ENCODE results near the gene SYT13.

SYT13 gene

DNA sequence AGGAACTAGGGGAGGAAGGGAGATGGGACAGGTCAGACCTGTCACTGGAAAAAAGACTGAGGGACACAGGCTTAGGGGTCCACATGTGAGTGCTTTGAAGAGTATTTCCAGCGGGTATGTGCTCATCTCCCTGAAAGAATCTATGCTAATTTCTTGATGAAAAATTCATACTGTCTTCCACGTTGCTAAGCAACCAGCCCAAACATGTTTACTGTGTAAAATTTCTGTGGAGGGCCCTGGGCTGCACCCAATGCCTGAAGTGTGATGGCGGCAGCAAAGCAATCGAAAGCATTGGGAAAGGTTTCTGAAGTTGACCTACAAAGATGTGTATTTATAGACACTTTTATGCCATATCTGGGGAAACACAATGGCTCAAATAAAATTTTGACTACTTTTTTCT lies 7.4 kb downstream of the SYT13 start:
- H3K36me3 ChIP-seq: no peaks in the 10 kb centered on the region
- no peaks in the 10 kb centered on the region for H4K20me1 ChIP-seq
- H3K27ac ChIP-seq: no peak overlapping the region
- peaks cover 24% of the 10 kb centered on the region for H3K4me1 ChIP-seq
- H3K9me3 ChIP-seq: peaks cover 10% of the 10 kb centered on the region
- H3K9ac ChIP-seq: no peak overlapping the region
- H3K4me3 ChIP-seq: no peak overlapping the region
- H3K4me2 ChIP-seq: no peak overlapping the region
- no peak for TF ChIP-seq Cebpa-rat (IDR thresholded peaks at IDR 0.05)
- no peaks in the 10 kb centered on the region for H3K27me3 ChIP-seq

DNA sequence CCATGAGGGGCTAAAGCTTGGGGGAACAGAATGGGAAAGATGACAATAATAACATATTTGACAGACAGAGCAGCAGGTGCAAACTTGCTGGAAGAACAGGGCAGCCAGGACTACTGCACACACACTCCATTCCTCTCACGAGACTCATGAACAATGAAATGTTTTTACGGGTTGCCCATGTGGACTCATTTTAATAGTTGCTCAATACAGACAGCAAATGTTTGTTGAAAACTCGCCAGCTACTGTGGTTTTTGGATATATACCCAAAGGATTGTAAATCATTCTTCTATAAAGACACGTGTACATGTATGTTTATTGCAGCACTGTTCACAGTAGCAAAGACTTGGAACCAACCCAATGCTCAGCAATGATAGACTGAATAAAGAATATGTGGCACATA lies 10.3 kb downstream of the SYT13 start:
- no peak for TF ChIP-seq Cebpa-rat (IDR thresholded peaks at IDR 0.05)
- Histone ChIP-seq H3K4me2 (no peak overlapping the region), H3K27me3 (no peaks in the 10 kb centered on the region), H3K4me3 (no peak overlapping the region), H3K9me3 (peaks cover 10% of the 10 kb centered on the region), H3K4me1 (peaks cover 12% of the 10 kb centered on the region), H3K27ac (no peak overlapping the region), H3K36me3 (no peaks in the 10 kb centered on the region), H3K9ac (no peak overlapping the region), H4K20me1 (no peaks in the 10 kb centered on the region)

DNA sequence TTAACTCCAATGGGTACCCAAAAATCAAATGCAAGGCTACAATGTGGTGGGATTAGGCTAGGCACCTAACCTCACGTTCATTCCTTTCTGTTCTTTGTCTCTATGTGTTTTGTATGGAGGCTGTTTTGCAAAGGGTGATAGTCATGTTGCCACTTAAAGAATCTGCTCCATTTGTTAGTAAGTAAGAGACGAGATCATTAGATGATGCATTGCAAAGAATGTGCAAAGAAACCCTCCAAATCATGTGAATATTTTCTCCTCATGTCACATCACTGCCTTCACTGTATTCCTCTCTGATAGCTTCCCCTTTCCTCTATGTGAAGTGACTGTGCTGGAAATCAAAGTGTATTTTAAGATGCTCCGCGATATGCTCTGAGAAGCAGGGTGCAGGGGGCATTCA lies 11.9 kb downstream of the SYT13 start:
- Histone ChIP-seq H3K4me2 (no peak overlapping the region), H3K27ac (no peak overlapping the region), H3K27me3 (no peaks in the 10 kb centered on the region), H4K20me1 (no peaks in the 10 kb centered on the region), H3K4me1 (no peaks in the 10 kb centered on the region), H3K36me3 (no peaks in the 10 kb centered on the region), H3K9me3 (peaks cover under 1% of the 10 kb centered on the region; the same call in 1 of the 2 replicates), H3K9ac (no peak overlapping the region), H3K4me3 (no peak overlapping the region)
- no peak for TF ChIP-seq Cebpa-rat (IDR thresholded peaks at IDR 0.05)

DNA sequence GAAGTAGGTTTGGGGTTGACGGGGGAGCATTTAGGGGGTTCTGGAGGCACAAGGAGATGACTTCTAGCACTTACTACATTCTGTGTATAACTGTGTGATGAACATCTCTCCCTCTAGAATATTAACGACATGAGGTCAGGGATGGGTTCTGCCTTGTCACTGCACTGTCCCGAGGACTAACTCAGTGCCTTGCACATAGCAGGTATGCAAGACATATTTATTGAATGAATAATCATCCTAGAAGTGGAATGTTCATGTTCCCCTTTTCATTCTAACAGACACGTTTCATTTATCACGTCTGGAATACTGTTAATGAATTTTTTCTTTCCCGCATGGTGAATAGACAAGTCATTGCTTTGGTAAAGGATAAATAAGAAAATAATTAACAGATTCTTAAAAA lies 12.6 kb downstream of the SYT13 start:
- H3K27me3 ChIP-seq: no peaks in the 10 kb centered on the region
- no peaks in the 10 kb centered on the region for H3K9me3 ChIP-seq
- no peak overlapping the region for H3K9ac ChIP-seq
- no peak for TF ChIP-seq Cebpa-rat (IDR thresholded peaks at IDR 0.05)
- no peaks in the 10 kb centered on the region for H4K20me1 ChIP-seq
- H3K4me3 ChIP-seq: no peak overlapping the region
- no peak overlapping the region for H3K4me2 ChIP-seq
- H3K27ac ChIP-seq: no peak overlapping the region
- no peaks in the 10 kb centered on the region for H3K36me3 ChIP-seq
- H3K4me1 ChIP-seq: no peaks in the 10 kb centered on the region

DNA sequence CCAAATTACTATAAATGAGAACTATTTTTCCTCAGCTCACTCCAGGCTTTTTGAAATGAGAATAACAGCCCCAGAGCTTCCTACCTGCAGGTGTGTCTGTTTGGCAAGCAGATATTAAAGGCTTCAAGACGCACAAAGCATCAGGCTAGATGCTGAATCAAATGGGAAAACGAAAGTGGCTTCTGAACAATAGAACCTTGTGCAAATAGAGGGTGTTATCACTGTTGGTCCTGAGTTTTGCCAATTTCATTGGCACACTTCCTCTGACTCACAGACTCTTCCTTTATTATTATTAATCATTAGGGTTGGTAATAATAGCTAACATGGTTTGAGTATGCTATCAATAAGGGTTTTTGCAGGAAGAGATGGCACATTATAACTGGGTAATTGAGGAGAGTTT lies 13.4 kb downstream of the SYT13 start:
- H3K4me3 ChIP-seq: no peak overlapping the region
- no peak overlapping the region for H3K9ac ChIP-seq
- no peaks in the 10 kb centered on the region for H4K20me1 ChIP-seq
- H3K27ac ChIP-seq: no peak overlapping the region
- no peaks in the 10 kb centered on the region for H3K36me3 ChIP-seq
- no peaks in the 10 kb centered on the region for H3K27me3 ChIP-seq
- H3K4me2 ChIP-seq: no peak overlapping the region
- no peaks in the 10 kb centered on the region for H3K4me1 ChIP-seq
- TF ChIP-seq Cebpa-rat (IDR thresholded peaks at IDR 0.05): no peak
- no peaks in the 10 kb centered on the region for H3K9me3 ChIP-seq

DNA sequence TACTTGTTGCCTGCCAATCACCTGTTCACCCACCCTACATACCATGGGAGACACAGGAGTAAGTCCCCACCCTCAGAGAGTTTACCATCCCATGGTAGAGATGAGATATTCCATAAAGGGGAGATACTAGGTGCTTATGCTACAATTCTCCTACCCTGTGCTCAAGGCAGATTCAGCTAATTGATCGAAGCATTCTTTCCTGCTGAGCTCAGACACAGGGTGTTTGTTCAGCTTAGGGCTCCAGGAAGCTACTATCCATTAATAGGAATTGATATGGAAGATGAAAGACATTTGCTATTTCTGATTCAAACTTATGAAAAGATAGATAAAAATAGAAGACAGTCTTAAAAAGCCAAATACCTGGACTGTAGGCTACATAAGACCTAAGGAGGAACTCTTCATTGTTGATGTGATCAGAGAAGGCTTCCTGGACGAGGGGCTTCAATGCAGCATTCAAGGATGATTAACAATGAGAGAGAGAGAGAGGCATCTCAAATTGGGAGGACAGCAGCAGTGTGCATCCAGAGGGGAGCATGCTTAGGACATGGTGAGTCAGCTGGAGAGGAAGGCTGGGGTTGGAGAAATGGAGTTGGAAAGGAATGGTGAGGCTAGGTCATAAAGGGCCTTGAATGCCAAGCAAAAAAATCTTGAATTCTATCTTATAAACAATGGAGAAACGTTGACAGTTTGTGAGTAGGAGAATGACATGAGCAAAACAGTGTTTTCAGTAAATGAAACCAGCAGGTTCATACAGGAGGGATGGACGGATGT lies 15.0 kb downstream of the SYT13 start:
- H3K9ac ChIP-seq: no peak overlapping the region
- H3K27me3 ChIP-seq: no peaks in the 10 kb centered on the region; the same call in 1 of the 2 replicates
- no peak overlapping the region for H3K4me3 ChIP-seq
- no peaks in the 10 kb centered on the region for H3K4me1 ChIP-seq
- H3K9me3 ChIP-seq: no peaks in the 10 kb centered on the region
- H3K36me3 ChIP-seq: no peaks in the 10 kb centered on the region
- no peaks in the 10 kb centered on the region for H4K20me1 ChIP-seq
- no peak for TF ChIP-seq Cebpa-rat (IDR thresholded peaks at IDR 0.05)
- no peak overlapping the region for H3K27ac ChIP-seq
- H3K4me2 ChIP-seq: no peak overlapping the region

DNA sequence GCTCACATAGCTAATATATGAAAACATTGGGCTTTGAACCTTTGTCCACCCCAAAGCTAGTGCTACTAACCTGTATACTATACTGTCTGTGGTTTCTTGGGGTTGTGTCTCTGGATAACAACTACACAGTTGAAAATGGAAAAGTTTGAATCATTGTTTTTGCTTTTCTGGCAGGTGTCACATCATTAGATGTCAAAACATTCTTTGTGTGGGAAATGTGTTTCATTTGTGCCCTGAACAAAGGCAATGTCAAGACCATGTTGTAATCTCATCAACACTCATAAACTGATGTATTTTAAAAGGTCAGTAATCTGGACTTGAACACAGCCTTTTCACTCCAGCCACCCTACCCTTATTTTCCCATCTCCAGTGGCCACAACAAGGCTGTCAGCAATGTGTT lies 16.5 kb downstream of the SYT13 start:
- no peaks in the 10 kb centered on the region for H4K20me1 ChIP-seq
- H3K9me3 ChIP-seq: no peaks in the 10 kb centered on the region
- H3K27me3 ChIP-seq: no peaks in the 10 kb centered on the region; the same call in 1 of the 2 replicates
- H3K36me3 ChIP-seq: no peaks in the 10 kb centered on the region
- no peak overlapping the region for H3K4me2 ChIP-seq
- no peak overlapping the region for H3K27ac ChIP-seq
- no peak overlapping the region for H3K9ac ChIP-seq
- no peak overlapping the region for H3K4me3 ChIP-seq
- no peaks in the 10 kb centered on the region for H3K4me1 ChIP-seq
- no peak for TF ChIP-seq Cebpa-rat (IDR thresholded peaks at IDR 0.05)

DNA sequence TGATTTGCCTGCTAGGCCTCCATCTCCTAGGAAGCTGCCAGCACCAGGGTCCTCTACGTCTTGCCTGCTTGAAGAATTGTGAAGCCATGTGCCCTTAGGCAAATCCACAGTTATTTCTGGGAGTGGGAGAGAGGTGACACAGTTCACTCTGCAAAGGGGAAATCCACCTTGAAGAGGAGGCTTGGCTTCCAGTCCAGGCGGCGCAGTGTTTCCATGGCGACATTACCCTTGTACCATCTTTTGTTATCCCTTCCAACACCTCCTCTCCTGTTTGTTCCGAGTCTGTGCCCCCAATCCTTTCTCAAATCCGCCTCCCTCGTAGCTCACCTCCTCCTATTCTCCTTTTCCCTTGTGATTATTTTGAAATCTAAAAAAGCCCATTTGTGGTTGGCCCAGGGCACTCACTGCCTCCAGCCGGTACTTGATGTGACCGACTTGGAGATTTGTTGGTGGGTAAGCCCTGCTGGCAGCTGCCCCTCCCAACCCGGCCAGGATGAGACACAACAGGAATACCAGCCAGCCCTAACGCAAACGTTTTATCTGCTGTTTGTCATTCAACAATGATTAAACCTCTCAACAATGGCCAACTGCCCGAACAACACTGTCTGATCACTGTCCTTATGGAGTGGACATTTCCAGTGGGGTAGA lies 18.4 kb downstream of the SYT13 start:
- Histone ChIP-seq H4K20me1 (no peaks in the 10 kb centered on the region), H3K9ac (no peak overlapping the region), H3K27ac (no peak overlapping the region), H3K4me3 (no peak overlapping the region), H3K9me3 (0 out of 2 replicates have a peak, but pooled peaks cover 5% of the 10 kb centered on the region), H3K27me3 (no peaks in the 10 kb centered on the region; the same call in 1 of the 2 replicates), H3K4me2 (no peak overlapping the region), H3K36me3 (no peaks in the 10 kb centered on the region), H3K4me1 (peaks cover 8% of the 10 kb centered on the region)
- no peak for TF ChIP-seq Cebpa-rat (IDR thresholded peaks at IDR 0.05)

DNA sequence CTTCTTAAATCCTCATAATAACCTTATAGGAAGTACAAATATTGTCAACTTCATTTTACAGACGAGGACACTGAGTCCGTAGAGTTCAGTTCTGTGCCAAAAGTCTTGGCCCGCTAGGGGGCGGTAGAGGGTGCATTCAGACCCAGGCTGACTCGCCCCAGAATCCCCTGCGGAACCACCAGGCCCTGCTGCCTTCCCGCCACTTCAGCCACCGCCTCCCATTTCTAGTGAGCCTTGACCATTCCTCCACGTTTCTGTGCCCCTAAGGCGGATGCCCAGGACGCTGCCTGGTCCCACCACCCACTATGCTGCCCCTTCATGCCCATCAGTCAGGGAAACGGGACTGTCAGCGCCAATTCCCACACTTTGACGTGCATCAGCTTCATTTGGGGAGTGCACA lies 19.1 kb downstream of the SYT13 start:
- no peak overlapping the region for H3K4me2 ChIP-seq
- TF ChIP-seq Cebpa-rat (IDR thresholded peaks at IDR 0.05): no peak
- no peaks in the 10 kb centered on the region; the same call in 1 of the 2 replicates for H3K27me3 ChIP-seq
- no peak overlapping the region for H3K4me3 ChIP-seq
- peaks cover 8% of the 10 kb centered on the region for H3K4me1 ChIP-seq
- H4K20me1 ChIP-seq: no peaks in the 10 kb centered on the region
- H3K36me3 ChIP-seq: no peaks in the 10 kb centered on the region
- no peak overlapping the region for H3K27ac ChIP-seq
- 0 out of 2 replicates have a peak, but pooled peaks cover 5% of the 10 kb centered on the region for H3K9me3 ChIP-seq
- H3K9ac ChIP-seq: no peak overlapping the region

DNA sequence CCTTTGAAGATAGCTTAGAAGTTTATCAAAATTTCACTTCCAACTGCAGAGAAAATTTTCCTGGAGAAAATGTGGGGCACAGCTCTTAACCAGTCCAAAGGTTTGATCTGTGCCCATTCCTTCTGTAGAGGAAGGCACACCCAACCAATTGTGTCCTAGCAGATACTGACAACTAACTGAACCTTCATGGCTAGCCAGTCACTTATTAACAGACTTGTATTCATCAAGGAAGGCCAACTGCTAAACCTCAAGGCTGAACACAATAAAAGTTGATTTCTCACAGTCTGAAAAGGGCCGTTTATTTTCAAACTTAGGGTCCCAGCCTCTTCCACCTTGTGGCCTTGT lies 19.5 kb downstream of the SYT13 start:
- Histone ChIP-seq H3K4me2 (no peak overlapping the region), H3K9ac (no peak overlapping the region), H3K4me1 (peaks cover 8% of the 10 kb centered on the region), H3K27me3 (no peaks in the 10 kb centered on the region; the same call in 1 of the 2 replicates), H4K20me1 (no peaks in the 10 kb centered on the region), H3K9me3 (0 out of 2 replicates have a peak, but pooled peaks cover 5% of the 10 kb centered on the region), H3K36me3 (no peaks in the 10 kb centered on the region), H3K27ac (no peak overlapping the region), H3K4me3 (no peak overlapping the region)
- TF ChIP-seq Cebpa-rat (IDR thresholded peaks at IDR 0.05): no peak
